Tibial artery (tissue), 4 donors: ENCODE measurements around the gene DLX2.

Experiments used
- DNase-seq, 2 donors: peaks; one replicate each; pipeline ENCODE4 v3.0.0-alpha.2; 2019
- H3K27ac ChIP-seq, 2 donors: fragments of 200-600 bp; sonication (generic) in 1 of 2; 1 replicate in 1 of 2; 2 replicates in 1 of 2; pipeline ENCODE4 v1.5.1; 2018 to 2019; ENCODE audit warnings: mild to moderate bottlenecking in 1 of 2
- H3K27me3 ChIP-seq, 2 donors: fragments of 200-600 bp; sonication (generic) in 1 of 2; one replicate each; pipeline versions ENCODE4 v1.5.1 to v1.6.0; 2016 to 2019
- H3K36me3 ChIP-seq, 3 donors: fragments of 200-600 bp; sonication (generic) in 2 of 3; one replicate each; pipeline ENCODE4 v1.5.1; 2016 to 2019; ENCODE audit warnings: mild to moderate bottlenecking in 2 of 3
- H3K4me1 ChIP-seq, 4 donors: fragments of 200-600 bp; sonication (generic) in 2 of 4; 1 replicate in 3 of 4; 2 replicates in 1 of 4; pipeline ENCODE4 v1.5.1; 2016 to 2019
- H3K4me3 ChIP-seq, 2 donors: fragments of 200-600 bp; sonication (generic) in 1 of 2; 1 replicate in 1 of 2; 2 replicates in 1 of 2; pipeline ENCODE4 v1.5.1; 2018 to 2019; ENCODE audit warnings: mild to moderate bottlenecking in 2 of 2
- H3K9me3 ChIP-seq, 3 donors: fragments of 200-600 bp; sonication (generic) in 1 of 3; one replicate each; pipeline ENCODE4 v1.5.1; 2016 to 2019
- intact Hi-C: fragments of 100-400 bp; cut with DNase I; formaldehyde crosslinking; loops from one replicate; pipeline ENCODE4 v1.15.0; 2023; ENCODE audit warnings: low total_unique reads
- TF ChIP-seq, protein P1 (sequence below), 2 experiments: fragments of 200-600 bp in 1 of 2; fragments of 450-650 bp in 1 of 2; IDR thresholded peaks; one replicate each; pipeline ENCODE4 v1.5.1; 2017 to 2019; ENCODE audit warnings: antibody characterized with exemption in 2 of 2, mild to moderate bottlenecking in 1 of 2, moderate library complexity in 1 of 2

Gene DLX2

DNA sequence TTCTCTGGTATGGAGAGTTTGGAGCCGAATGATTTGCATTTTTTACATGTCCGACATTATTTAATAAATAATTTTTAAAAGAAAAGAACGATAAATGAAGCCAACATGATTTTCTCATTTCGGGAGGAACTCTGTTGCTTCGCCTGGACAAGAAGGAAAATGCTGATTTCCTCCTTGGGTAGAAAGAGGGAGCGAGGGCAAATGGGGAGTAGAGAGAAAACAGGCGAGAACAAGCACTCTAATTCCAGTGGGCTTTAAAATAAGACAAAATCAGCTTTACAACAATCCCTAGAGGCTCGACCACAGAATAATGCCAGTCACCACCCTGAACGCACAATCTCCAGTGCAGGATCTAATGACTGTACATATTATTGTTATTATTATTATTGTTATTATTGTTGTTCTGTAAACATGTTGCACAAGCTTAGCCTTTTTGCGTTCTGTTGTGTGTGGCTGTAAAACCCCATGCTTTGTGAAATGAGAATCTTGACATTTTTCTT lies 13.6 kb downstream of the DLX2 start:
- Histone ChIP-seq H3K4me3 (no peak overlapping the region), H3K9me3 (no peaks in the 10 kb centered on the region), H3K27me3 (peaks cover 30 to 100% of the 10 kb centered on the region in 2 donors), H3K27ac (no peak overlapping the region), H3K36me3 (no peaks in the 10 kb centered on the region), H3K4me1 (peaks cover 0 to 40% (median 34%) of the 10 kb centered on the region in 4 donors)
- no peak for DNase-seq
- TF ChIP-seq, protein P1, sequence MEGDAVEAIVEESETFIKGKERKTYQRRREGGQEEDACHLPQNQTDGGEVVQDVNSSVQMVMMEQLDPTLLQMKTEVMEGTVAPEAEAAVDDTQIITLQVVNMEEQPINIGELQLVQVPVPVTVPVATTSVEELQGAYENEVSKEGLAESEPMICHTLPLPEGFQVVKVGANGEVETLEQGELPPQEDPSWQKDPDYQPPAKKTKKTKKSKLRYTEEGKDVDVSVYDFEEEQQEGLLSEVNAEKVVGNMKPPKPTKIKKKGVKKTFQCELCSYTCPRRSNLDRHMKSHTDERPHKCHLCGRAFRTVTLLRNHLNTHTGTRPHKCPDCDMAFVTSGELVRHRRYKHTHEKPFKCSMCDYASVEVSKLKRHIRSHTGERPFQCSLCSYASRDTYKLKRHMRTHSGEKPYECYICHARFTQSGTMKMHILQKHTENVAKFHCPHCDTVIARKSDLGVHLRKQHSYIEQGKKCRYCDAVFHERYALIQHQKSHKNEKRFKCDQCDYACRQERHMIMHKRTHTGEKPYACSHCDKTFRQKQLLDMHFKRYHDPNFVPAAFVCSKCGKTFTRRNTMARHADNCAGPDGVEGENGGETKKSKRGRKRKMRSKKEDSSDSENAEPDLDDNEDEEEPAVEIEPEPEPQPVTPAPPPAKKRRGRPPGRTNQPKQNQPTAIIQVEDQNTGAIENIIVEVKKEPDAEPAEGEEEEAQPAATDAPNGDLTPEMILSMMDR (IDR thresholded peaks at IDR 0.05), result no peak
- intact Hi-C loops, result no loop called here

DNA sequence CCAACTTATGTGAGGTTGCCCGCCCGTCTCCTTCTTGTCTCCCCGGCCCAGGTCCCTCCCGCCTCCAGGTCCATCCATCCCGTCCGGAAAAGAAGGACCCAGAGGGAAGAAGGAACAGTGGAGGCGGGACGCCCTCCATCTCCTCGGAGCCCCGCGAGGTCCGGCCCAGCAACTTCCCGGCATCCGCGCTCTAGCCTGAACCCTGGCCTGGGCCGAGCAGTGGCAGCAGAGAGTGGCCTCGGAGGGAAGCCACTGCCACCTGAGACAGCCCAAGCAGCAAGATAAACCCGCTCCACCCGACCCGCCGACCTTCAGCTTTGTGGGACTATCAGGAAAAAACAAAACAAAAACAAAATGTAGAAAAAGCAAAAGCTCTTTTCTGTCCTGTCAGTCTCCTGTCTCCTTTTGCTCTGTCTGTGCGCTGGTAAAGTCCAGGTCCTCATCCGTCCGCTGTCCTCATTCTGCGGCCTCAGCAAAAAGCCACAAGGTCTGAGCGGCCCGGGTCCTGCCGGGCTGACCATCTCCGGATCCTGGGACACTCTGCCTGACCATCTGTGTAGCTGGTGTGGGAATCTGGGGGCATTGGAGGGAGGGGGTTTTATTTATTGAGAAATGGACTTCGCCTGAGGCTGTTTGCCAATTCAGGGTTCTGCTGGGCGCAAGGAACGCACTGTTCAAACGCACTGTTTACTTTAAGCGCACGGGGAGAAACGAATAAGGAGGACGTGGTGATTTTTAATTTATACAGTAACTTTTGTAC lies 14.3 kb downstream of the DLX2 start:
- Histone ChIP-seq H3K4me3 (no peak overlapping the region), H3K27ac (no peak overlapping the region), H3K27me3 (peaks cover 32 to 100% of the 10 kb centered on the region in 2 donors), H3K9me3 (no peaks in the 10 kb centered on the region), H3K36me3 (no peaks in the 10 kb centered on the region), H3K4me1 (peaks cover 0 to 44% (median 35%) of the 10 kb centered on the region in 4 donors)
- DNase-seq, result no peak
- intact Hi-C loops, result no loop called here
- TF ChIP-seq, protein P1 (IDR thresholded peaks at IDR 0.05), result no peak

DNA sequence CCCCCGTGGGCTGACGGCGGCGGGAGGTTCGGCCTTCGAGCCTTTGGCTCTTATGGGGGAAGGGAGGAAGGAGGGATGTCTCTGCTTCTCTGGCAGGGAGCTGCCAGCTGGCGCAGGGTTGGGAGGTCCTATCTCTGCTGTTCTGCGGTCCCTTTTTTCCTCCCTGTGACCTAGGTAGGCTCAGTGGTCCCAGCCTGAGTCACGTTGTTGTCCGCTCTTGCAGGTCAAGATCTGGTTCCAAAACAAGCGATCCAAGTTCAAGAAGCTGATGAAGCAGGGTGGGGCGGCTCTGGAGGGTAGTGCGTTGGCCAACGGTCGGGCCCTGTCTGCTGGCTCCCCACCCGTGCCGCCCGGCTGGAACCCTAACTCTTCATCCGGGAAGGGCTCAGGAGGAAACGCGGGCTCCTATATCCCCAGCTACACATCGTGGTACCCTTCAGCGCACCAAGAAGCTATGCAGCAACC lies 14.9 kb downstream of the DLX2 start:
- no peaks in the 10 kb centered on the region for H3K36me3 ChIP-seq
- DNase-seq, result no peak
- peaks cover 32 to 100% of the 10 kb centered on the region in 2 donors for H3K27me3 ChIP-seq
- H3K27ac ChIP-seq, result no peak overlapping the region
- peaks cover 0 to 49% (median 41%) of the 10 kb centered on the region in 4 donors for H3K4me1 ChIP-seq
- TF ChIP-seq, protein P1 (IDR thresholded peaks at IDR 0.05), result no peak
- H3K4me3 ChIP-seq, result no peak overlapping the region
- intact Hi-C loops, result no loop called here
- no peaks in the 10 kb centered on the region for H3K9me3 ChIP-seq

DNA sequence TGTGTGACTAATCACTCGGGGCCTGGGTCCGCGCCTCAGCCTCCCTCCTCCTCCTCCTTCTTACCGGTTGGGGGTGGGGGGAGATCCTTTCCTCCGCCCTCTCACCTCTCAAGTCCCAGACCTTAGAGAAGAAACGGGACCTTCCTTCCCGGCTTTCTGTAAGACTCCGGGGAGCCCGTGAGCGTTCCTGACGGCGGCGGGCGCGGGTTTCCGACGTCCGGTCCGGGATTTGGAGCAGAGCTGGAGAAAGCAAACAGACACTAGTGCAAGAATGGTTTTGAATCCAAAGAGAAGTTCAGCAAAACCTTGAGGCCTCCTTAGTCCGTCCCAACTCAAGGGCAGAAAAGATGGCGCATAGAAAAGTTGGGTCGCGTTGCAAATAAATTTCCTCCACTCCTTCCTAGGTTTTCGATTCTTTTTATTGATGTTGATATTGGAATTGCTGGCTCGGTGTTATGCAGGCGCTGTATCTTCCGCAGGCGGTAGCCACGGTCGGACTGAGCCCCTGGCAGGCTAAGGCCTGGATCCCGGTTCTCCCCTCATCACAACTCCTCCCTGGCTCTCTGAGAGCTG lies 15.4 kb downstream of the DLX2 start:
- H3K4me1 ChIP-seq, result peaks cover 0 to 50% (median 43%) of the 10 kb centered on the region in 4 donors
- H3K4me3 ChIP-seq, result no peak overlapping the region
- no peak overlapping the region for H3K27ac ChIP-seq
- H3K27me3 ChIP-seq, result peaks cover 32 to 100% of the 10 kb centered on the region in 2 donors
- H3K36me3 ChIP-seq, result no peaks in the 10 kb centered on the region
- H3K9me3 ChIP-seq, result no peaks in the 10 kb centered on the region
- no peak for DNase-seq
- intact Hi-C loops, result no loop called here
- TF ChIP-seq, protein P1 (IDR thresholded peaks at IDR 0.05), result no peak

DNA sequence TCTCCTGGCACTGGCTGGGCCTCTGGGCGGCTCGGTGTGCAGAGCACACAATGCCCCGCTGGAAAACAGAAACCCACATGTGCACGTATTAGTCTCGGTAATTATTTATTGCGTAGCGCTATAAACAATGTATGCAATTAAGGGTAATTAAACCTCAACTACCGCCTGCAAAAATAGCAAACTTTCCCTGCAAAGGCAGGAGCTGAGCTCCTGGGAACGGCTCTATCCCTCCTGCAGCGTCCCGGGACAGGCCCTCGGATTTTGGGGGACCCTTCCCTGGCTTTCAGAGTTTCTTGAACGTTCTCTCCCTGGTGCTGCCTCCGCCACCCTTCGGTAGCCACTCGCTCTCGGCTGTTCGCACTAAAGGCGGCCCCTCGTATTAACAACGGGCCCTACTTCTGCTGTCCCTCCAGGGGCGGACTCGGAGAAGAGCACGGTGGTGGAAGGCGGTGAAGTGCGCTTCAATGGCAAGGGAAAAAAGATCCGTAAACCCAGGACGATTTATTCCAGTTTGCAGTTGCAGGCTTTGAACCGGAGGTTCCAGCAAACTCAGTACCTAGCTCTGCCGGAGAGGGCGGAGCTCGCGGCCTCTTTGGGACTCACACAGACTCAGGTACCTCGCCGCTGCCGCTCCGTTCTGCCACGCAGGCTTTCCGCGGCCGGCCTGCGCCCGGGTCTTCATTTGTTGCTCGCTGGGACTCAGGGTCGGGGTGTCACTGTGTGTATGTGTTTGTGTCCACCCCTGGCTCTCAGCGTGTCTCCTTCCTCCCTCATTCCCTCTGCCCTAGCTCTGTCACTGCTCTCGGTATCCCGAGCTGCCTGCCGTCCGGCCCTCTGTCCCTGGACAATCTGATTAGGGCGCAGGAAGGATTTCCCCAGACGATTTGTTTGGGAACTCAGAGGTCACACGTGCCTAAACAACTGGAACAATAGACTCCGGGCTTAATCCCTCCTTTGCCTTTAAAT lies 16.2 kb downstream of the DLX2 start:
- Histone ChIP-seq H3K9me3 (no peaks in the 10 kb centered on the region), H3K36me3 (no peaks in the 10 kb centered on the region), H3K27me3 (peaks cover 32 to 100% of the 10 kb centered on the region in 2 donors), H3K27ac (no peak overlapping the region), H3K4me3 (peak overlapping the region in 1 of 2 donors; percentile 57), H3K4me1 (peaks cover 0 to 50% (median 43%) of the 10 kb centered on the region in 4 donors)
- intact Hi-C loops, result no loop called here
- DNase-seq, result no peak
- TF ChIP-seq, protein P1 (IDR thresholded peaks at IDR 0.05), result no peak
